Inflammatory macrophage treated with lipopolysaccharide for 4 hours (primary cell): ENCODE results near the gene PGF.

Experiments
- DNase-seq: peaks from one replicate; pipeline ENCODE4 v3.0.0-alpha.2; 2020

Gene PGF

DNA sequence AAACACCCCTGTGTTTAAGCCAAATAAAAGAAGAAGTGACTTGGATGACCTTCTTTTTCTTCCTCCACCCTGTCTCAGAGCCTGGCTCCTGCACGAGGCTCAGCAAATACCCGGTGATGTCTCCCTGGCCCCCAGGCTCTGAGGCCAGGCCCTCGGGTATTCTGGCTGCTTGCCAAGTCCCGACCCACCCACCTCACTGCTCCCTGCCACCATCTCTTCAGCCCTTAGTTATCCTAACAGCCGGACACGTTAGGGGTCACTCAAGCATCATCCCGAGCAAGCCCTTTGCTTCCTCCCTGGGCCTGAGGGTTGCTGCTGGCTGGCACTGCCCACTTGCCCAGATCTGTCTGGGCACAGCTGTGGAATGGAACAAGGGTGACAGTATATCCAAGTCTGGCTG is 39.6 kb downstream of the PGF start:
- no peak for DNase-seq

DNA sequence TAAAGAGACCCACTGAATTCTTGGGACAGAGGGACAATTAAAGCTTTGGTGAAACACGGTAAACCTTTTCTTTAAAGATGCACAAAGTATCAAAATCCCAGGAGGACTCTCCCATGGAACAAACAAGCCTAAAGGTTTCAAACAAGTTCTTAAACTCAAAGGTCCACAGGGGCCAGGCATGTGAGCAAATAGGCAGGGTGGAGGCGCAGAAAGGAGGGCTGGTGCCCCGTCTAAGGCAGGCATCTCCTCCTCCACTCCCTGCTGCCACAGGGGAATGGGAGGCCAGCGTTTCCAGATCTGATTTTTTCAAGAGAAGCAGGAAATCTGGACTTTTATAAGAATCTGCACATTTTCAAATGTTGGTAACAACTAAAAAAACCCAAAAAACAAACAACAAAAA is 40.0 kb downstream of the PGF start:
- DNase-seq = no peak

DNA sequence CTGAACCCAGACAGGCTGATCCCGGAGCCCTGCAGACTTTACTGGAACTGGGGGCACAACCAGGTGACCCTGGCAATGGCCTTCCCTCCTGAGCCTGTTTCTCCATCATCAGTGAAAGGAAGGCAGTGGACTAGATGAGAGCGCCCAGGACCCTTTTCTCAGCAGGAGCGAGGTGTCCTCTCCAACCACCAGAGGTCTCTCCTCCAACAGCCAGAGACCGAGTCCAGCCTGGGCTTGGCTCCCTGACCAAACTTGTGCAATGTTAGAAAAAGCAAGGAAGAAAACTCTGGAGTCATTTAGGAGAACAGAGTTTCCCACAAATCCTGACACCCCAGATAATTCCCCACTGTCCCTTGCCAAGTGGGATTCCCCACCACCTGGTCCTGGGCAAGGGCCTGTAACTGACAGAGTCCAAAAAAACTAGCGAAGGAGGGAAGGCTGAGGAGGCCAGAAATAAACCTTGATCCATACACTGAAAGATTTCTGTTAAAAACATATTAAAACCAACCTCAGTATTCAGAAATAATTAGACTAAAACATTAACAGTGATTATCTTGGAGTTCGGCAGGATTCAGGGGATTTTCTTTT is 41.3 kb downstream of the PGF start:
- DNase-seq = peak; percentile 49

DNA sequence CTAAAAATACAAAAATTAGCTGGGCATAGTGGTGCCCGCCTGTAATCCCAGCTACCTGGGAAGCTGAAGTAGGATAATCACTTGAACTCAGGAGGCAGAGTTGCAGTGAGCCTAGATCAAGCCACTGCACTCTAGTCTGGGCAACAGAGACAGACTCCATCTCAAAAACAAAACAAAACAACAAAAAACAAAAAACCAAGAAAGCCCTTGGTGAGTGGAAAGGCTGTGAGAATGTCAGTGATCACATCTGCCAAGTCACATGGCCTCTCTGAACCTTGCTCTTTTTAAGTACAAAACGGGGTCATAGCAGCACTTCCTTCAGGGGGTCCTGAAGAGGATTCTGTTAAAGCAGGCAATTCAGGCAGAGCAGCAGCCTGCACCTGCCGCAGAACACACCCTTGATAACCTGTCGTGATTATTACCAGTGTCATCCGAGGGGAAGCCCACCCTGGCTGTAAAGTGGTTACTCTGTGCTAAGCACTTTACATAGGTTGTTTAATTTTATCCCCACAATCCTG is 41.9 kb downstream of the PGF start:
- DNase-seq = no peak

DNA sequence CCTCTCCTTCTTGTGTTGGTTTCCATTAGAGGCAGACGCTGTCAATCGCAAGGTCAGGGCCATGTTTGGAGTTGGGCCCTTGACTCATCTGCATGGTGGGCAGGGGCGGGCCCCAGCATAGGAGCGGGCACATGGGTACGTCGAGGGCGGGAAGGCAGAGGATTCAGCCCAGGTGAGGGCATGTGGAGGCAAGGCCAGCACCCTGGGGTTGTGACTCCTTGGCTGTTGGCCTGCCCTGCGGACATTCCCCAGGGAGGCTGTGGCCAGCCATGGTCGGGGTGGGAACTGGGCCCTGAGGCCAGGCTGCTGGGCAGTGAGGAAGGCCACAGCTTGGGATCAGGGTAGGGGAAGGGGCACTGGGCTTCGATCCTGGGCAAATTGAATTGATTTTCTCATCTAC is 42.6 kb downstream of the PGF start:
- no peak for DNase-seq

DNA sequence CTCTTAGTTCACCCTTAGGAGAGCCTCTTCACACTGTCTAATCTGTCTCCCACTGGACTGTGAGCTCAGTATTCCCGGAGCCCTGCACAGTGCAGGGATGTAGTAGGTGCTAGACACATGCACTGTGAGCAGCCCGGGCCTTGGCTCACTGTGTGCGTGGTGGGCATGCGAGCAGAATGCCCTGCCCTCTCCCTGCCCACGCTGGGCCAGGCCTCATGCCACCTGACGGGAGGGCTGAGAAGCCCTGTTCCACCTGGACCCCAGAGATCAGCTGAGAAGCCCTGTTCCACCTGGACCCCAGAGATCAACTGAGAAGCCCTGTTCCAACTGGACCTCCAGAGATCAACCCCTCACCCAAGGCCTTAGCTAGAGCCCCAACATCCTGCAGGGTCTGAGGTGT is 43.3 kb downstream of the PGF start:
- DNase-seq = no peak

DNA sequence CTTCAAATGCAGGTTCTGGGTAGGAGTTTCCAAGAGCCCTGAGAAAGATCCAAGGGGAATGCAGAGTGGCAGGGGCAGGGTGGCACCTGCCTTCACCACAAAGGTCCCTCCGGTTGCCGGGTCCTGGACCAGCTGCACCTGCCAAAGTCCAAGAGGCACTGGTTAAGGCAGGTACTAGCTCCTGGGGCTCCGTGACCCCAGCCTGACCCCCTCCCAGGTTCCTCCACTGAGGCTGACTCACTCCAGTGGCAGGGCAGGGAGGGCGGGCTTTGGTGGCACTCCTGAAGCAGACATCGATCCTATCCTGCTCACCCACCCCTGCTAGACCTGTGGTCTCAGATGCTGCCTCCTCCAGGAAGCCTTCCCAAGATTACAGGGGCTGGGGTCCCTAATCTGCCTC is 43.7 kb downstream of the PGF start:
- DNase-seq = no peak

DNA sequence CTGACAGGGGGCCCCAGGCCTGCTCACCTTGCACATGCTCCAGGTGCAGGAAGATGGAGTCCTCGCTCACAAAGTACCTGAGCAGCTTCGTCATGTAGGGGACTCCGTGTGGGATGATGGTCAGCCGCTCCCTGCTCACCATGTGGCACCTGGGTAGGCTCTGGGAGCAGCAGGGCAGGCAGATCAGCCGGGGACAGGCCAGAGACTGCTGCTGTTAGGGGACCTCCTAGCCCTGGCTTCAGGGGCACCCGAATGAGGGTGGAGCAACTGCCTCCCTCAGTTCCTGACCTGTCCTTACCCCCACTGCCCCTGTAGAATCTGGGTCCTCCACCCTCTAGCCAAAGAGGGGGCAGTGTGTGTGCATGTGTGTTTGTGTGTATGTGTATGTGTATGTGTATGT is 44.2 kb downstream of the PGF start:
- no peak for DNase-seq

DNA sequence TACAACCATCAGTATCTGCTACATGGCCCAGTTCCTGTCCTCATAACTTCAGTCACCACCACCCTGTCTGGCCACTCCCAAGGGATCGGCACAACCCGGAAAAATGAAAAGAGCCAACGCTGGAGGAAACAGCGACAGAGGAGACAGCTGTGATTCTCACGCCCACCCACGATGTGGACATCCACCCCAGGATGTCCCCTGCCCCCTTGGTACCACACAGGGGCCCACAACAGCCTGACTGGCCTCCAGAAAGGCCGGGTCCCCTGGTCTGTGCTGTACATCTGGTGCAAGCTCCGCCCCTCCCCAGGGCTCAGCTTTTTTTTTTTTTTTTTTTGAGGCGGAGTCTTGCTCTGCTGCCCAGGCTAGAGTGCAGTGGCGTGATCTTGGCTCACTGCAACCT is 44.8 kb downstream of the PGF start:
- no peak for DNase-seq

DNA sequence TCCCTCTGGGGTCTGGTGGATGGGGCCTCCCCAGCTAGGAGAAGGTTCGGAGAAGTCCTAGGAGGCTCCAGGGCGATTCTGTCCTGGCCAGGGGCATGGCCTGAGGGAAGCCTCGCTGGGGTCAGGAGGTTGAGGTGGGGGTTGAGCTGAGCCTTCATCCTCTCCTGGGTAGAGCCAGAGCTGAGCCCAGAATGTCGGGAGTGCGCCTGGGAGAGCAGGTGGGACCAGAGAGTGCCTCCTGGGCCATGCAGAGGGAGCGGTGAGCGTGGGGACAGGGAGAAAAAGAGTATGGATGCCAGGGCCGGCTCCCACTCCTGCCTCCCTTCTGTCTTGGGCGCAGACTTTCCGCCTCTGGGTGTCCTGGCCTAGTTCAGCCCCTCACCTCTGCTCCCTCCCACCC is 45.5 kb downstream of the PGF start:
- no peak for DNase-seq

DNA sequence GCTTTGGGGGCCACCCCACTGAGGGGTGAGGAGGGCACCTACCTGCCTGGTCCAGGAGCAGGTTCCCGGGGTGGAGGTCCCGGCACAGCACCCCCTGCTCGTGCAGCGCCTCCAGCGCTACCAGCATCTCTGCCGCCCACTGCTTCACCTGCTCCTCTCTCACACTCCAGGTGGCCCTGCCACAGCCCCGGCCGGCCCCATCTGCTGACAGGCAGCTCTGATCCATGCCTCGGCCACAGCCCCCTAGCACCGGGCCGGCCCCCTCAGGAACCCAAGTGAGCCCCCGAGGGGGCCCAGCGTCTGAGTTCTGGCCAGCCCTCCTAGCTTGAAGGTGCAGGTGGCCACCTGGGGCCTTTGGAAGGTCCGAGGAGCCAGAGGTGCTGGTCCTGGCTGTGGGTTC is 45.9 kb downstream of the PGF start:
- no peak for DNase-seq

DNA sequence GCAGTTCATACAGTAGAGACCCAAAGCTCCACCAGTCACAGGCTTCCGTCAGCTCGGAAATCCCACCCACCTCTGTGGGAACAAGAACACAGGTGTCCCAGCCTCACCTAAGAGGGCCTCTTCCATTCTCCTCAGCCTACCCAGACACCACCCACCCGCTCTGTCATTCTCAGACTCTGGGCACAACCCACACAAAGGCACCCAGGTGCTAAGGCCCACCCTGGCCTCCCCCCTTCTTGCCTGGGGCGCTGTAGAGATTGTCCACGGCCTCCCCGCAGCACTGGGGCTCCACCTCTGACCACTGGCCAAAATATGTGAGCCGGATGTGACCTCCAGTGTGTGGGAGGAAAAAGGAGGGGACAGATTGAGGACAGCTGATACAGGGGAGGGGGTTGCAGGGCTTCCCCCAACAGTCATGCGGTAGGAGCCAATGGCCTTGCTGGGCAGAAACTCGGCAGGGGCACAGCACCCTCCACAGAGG is 46.5 kb downstream of the PGF start:
- DNase-seq = no peak

DNA sequence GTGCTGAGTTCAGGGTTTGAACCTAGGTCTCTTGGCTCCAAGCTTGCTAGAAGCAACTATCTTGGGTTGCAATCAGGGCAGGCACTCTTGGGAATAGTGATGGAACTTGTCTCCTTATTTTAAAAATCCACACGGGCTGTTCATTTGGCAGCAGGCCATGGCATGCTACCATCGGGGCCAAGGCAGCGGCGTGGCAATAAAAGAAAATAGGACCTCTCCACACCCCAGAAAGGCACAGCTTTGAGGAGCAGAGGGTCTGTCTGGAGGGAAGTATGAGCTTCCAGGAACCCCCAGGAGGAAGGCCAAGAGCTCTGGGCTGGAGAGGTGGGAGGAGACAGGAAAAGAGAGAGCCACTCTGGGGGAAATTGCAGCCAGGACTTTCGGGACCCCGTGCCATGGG is 47.7 kb downstream of the PGF start:
- no peak for DNase-seq

DNA sequence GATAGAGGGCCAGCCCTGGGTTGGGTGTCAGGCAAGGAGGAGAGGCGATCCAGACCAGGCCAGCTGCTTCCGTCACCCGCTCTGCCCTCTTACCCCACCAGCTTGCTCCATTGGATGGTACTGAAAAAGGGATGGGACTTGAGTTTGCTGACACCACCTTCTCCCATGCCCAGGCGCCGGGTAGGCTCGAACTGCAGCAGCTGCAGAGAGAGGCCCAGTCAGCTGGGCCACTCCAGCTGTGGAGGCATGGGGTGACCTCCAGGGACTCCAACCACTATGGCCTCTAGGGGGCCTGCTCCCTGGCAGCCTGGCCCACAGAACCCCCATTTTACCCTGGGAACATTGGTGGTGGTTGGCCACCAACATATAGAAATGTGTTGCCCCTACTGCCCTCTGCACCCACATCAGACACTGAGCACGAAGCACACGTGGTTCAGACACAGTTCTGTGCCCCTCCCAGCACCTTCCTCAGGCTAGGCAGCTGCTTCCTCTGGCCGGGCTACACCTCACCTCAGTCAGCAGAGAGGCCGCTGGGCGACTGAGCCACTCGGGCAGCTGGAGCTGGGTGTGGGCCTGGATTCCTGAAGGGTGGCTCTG is 48.4 kb downstream of the PGF start:
- DNase-seq = no peak

DNA sequence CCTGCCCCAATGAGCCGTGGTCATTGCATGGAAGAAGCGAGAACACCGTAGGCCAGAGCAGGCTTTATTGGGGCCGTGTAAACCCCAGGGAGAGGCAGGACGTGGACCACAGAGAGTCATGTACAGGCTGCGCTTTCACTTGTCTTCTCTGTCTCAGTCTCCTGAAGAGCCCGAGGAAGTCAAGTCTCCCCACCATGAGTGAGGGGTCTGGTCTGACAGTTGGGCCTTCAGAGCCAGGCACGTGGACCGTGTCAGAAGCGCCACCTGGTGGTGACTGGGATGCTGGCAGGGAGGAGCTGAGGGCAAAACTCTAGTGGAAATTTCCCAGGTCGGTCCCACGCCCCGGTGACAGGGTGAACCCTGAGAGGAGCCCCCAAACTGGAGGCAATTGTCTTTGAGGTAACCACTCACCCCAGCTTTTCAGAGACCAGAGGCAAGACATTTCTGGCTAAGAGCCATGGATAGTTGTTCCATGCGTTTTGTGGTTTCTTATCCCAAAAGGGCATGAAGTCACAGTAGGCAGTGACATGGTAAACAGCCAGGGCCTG is 49.7 kb downstream of the PGF start:
- peak; percentile 56 for DNase-seq

DNA sequence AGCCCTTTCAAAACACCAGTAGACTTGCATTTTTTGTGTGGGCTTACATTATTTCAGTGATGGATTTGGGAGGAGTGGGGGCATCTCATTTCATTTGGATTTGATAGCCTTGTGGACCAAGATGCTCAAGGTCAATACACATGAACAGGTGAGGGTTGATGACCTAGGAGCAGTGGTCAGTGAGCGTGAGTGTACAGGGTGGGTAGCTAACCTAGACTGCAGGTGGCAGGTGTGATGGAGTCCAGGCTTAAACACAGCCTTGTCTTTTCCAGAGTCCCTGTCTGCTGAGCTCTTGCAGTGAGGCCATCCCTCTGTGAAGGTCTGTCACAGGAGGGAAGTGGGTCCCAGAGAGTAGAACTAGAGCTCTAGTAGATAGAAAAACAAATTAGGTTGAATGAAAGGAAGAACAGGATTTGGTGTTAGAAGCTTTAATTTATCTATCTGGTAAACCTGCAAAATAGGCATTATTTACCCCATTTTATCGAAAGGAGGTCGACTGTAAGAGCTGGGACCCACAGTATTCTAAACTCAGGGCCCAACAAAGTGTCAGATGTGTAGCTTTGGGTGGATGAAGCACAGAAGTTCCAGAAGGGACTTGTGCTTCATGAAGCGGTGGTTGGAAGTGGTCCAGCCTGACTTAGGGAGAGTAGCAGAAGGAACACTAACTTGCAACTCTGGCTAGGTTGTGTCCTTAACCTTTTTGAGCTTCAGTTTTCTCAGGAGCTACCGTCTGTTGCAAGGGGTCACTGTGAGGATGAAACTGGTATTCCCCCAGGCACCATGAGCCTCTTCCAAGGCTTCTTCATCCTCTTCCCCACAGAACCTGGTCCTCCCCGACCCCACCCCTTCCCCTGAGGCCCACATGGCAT is 50.5 kb downstream of the PGF start:
- DNase-seq = no peak

DNA sequence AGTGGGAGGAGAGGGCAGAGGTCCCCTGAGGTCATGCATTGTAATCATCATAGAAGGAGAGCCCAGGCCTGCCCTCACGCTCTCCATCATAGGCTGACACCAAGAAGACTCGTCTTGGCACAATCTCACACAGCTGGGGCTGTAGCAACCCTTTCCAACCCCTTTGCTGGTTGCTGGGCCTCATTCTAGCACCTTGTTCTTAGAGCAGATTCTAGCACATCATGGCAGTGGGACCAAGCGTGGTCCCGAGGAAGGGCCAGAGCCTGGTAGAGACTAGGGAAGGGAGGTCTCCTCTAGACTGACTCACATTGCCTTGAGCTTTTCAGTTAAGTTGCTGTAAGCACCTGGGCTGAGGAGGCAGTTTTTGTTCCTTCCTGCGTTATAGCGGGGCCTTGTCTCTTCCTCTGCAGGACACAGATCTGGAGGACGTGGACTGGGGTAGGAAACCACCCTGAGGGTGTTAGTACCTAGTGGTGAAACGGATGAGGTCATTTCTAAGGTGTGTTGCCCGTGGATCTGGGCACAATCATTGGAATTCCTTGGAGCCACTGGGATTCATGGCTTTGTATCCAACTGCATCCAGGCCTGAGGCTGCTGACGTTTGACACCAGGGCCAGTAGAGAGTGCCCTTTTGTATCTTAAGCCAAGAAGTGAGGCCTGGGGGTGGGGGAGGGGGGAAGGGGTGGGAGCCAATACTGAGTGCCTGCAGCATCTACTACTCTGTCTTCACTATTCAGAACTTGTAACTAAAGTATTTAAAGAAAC is 52.3 kb downstream of the PGF start:
- DNase-seq = no peak

DNA sequence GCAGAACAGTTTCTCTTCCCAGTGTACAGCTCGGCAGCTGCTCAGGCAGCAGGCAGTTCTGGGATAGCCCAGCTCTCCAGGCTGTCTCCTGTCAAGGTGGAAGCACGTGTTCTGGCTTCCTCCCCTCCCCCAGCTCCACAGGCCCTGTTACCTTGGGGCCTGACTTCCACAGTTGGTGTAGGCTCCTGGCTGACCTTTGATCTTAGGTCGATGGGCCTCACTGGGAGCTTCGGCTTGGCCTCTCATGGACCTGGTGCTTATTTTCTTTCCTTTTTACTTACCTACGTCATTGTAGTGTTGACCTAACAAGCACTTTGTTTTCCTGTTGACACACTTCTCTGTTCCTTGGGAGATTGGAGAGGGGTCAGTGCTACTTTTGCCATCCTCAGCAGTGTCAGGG is 56.7 kb downstream of the PGF start:
- no peak for DNase-seq

DNA sequence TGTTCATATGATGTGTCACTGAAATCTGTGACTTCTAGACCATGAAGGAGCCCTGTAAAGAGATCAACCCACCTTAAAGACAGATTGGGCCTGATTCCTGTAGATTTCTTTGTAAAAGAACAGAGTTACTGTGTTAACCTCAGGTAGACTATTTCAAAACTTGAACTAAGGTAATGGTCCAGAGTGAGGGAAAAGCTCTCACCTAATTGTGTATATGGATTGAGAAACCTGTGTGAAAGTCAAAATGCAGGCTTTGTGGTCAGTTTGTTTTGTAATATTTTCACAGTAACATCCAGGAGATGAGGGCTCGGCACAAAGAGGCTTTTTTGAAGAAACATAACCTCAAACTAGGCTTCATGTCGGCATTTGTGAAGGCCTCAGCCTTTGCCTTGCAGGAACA is 57.3 kb downstream of the PGF start:
- DNase-seq = no peak

DNA sequence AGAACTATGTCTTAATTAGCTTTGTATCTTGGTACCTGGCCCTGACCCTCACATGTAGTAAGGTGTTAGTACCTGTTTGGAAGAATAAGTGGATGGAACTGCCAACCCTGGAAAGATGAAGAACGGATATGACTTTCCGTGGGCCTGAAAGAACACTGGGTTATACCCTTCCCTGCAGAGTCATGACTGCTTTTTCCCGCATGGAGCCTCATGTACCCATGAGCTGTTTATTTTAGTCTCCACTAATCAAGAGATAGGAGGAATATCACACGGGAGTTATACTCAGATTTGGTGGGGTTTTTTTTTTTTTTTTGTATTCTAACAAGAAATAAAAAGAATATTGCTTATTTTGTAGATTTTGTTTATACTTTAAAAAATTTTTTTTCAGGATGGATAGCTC is 57.8 kb downstream of the PGF start:
- DNase-seq = no peak

DNA sequence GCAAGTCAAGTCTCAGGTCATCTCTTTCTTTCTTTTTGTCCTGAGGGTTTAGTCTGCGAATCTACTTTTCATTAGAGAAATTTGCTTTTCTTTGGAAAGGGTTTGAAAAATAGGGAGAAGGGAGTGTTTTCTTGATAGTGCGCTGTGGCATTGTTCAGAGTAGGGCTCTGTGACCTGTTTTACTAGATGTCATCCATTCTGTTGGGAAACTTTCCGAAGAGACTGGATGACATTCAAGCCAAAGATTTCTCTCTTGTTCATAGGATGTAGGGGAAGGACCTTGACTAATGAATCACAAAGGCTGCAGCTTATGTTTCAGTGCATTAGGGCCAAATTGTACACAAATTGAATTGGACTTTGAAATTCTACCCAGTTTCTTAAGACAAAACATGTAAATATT is 59.0 kb downstream of the PGF start:
- no peak for DNase-seq

DNA sequence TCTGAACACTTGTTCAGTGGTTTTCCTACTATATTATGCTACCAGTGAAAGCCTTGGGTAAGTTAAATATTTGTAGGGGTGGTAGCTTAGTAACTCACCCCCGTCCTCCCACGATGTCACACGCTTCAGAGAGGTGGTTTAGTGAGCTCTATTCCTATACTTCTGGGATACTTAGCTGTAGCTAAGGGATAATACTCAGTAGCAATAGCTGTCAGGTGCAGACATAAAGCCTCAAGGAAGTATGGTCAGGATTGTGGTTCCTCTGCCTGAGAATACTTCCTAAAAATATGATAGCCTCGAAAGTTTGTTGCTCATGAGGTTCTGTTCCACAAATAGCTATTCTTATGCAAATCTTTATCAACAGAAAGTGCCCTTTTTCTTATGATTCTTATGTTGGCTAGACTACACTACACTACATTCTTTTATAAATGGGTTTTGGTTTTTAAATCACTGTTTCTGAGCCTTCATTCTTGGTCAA is 61.7 kb downstream of the PGF start:
- peak; percentile 78 for DNase-seq

DNA sequence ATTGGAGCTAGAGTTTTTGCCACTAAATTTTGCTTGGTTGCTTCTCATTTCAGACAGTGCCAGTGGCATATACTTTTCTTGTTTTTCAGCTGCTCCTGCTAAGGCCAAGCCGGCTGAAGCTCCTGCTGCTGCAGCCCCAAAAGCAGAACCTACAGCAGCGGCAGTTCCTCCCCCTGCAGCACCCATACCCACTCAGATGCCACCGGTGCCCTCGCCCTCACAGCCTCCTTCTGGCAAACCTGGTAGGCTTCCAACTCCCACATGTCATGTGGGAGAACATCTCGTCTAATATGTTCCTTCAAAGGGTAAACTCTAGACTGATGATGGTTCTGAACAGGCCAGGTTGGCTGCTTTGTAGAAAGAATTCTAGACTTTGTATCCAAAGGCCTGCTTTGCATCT is 62.7 kb downstream of the PGF start:
- DNase-seq = peak; percentile 8
